ENCODE measurements around the gene KIF20A.
"Not testable (repeated sequence)": the region's sequence is repeated elsewhere in the genome, so short reads cannot be mapped to it uniquely, and the experiment has no call there.

Gene KIF20A

DNA sequence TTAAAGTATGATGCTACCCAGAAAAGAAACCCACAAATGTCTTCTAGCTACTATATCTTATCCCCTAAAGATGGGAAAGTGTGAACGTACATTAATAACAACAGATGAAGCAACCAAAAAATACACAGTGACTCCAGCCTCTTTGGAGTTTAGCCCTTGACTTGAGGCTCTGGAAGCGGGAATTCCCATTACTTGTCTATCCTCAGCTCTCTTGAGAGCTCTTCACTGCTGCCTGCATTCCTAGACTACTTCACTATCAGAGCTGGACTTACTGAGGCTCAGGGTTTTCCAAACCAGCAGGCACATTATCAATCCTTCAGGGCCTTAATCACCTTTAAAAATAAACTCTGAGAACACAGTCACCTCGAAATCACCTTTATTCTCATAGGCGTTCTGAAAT is 38.6 kb upstream of the KIF20A start:
- DNase-seq (ENCODE audit: low read depth): no peak
- TF ChIP-seq POLR2A (IDR thresholded peaks at IDR 0.05; ENCODE audit: extremely low read depth, insufficient read length): no peak
- TF ChIP-seq MYC (IDR thresholded peaks at IDR 0.05; ENCODE audit: low read depth, low read length): no peak
- TF ChIP-seq, protein P1, sequence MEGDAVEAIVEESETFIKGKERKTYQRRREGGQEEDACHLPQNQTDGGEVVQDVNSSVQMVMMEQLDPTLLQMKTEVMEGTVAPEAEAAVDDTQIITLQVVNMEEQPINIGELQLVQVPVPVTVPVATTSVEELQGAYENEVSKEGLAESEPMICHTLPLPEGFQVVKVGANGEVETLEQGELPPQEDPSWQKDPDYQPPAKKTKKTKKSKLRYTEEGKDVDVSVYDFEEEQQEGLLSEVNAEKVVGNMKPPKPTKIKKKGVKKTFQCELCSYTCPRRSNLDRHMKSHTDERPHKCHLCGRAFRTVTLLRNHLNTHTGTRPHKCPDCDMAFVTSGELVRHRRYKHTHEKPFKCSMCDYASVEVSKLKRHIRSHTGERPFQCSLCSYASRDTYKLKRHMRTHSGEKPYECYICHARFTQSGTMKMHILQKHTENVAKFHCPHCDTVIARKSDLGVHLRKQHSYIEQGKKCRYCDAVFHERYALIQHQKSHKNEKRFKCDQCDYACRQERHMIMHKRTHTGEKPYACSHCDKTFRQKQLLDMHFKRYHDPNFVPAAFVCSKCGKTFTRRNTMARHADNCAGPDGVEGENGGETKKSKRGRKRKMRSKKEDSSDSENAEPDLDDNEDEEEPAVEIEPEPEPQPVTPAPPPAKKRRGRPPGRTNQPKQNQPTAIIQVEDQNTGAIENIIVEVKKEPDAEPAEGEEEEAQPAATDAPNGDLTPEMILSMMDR (IDR thresholded peaks at IDR 0.05; ENCODE audit: low read depth, low read length): no peak
- TF ChIP-seq, protein P2, sequence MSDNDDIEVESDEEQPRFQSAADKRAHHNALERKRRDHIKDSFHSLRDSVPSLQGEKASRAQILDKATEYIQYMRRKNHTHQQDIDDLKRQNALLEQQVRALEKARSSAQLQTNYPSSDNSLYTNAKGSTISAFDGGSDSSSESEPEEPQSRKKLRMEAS (IDR thresholded peaks at IDR 0.05; ENCODE audit: low read depth, low read length): no peak
- H3K4me3 ChIP-seq (ENCODE audit: low read depth, low read length): no peak overlapping the region

DNA sequence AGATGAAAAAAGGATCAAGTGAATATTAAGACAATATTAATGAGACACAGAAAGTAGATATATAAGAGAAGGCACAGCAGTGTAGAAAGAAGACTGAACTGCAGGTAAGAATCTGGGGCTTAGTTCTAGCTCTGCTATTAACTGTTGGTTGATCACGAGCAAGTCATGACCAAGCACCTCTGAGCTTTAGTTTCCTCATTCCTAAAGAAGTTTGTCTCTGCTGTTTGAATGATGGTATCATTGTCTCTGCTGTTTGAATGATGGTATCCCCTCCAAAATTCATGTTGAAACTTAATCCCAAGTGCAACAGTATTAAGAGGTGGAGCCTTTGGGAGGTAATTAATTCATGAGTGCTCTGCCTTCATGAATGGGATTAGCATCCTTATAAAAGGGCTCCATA is 37.2 kb upstream of the KIF20A start:
- H3K4me3 ChIP-seq (ENCODE audit: low read depth, low read length): no peak overlapping the region
- no peak for DNase-seq (ENCODE audit: low read depth)
- TF ChIP-seq, protein P2 (IDR thresholded peaks at IDR 0.05; ENCODE audit: low read depth, low read length): no peak
- TF ChIP-seq POLR2A (IDR thresholded peaks at IDR 0.05; ENCODE audit: extremely low read depth, insufficient read length): no peak
- TF ChIP-seq, protein P1 (IDR thresholded peaks at IDR 0.05; ENCODE audit: low read depth, low read length): no peak
- TF ChIP-seq MYC (IDR thresholded peaks at IDR 0.05; ENCODE audit: low read depth, low read length): no peak

DNA sequence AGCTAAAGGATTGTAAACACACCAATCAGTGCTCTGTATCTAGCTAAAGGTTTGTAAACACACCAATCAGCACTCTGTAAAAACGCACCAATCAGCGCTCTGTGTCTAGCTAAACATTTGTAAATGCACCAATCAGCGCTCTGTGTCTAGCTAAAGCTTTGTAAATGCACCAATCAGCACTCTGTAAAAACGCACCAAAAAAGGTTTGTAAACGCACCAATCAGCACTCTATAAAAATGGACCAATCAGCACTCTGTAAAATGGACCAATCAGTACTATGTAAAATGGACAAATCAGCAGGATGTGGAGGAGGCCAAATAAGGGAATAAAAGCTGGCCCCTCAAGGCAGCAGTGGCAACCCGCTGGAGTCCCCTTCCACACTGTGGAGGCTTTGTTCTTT is 35.3 kb upstream of the KIF20A start:
- H3K4me3 ChIP-seq (ENCODE audit: low read depth, low read length); DNase-seq (ENCODE audit: low read depth): not testable (repeated sequence)

DNA sequence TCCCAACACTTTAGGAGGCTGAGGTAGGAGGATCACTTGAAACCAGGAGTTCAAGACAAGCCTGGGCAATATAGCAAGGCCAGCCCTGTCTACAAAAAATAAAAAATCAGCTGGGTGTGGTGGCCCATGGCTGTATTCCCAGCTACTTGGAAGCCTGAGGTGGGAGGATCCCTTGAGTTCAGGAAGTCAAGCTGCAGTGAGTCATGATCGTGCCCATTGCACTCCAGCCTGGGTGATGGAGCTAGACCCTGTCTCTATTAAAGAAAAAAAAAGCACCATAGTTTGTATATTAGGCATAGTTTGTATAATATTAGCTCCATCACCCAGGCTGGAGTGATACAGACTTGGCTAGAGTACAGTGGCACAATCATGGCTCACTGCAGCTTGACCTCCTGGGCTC is 30.1 kb upstream of the KIF20A start:
- H3K4me3 ChIP-seq (ENCODE audit: low read depth, low read length): no peak overlapping the region
- DNase-seq (ENCODE audit: low read depth): peak; percentile 43
- TF ChIP-seq, protein P1 (IDR thresholded peaks at IDR 0.05; ENCODE audit: low read depth, low read length): no peak
- TF ChIP-seq, protein P2 (IDR thresholded peaks at IDR 0.05; ENCODE audit: low read depth, low read length): no peak
- no peak for TF ChIP-seq POLR2A (IDR thresholded peaks at IDR 0.05; ENCODE audit: extremely low read depth, insufficient read length)
- no peak for TF ChIP-seq MYC (IDR thresholded peaks at IDR 0.05; ENCODE audit: low read depth, low read length)

DNA sequence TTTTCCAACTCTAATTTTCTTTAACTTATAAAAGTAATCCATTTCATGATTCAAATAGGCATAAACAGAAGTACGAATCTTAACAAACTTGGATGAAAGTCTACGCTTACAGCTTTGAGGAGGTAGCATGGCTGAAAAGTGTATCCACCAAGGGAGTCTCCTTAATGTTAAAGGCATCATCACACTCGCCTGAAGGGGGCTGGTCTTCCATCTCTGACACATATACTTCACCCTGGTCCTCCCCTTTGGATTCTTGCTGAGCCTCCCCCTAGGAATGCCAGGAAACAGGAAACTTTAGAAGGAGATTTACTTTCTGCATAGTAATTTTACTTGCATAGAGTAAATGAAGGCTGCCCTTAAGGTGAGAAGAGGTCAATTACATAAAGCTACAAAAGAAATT is 29.4 kb upstream of the KIF20A start:
- DNase-seq (ENCODE audit: low read depth): no peak
- no peak overlapping the region for H3K4me3 ChIP-seq (ENCODE audit: low read depth, low read length)
- no peak for TF ChIP-seq POLR2A (IDR thresholded peaks at IDR 0.05; ENCODE audit: extremely low read depth, insufficient read length)
- TF ChIP-seq, protein P2 (IDR thresholded peaks at IDR 0.05; ENCODE audit: low read depth, low read length): no peak
- TF ChIP-seq, protein P1 (IDR thresholded peaks at IDR 0.05; ENCODE audit: low read depth, low read length): no peak
- no peak for TF ChIP-seq MYC (IDR thresholded peaks at IDR 0.05; ENCODE audit: low read depth, low read length)

DNA sequence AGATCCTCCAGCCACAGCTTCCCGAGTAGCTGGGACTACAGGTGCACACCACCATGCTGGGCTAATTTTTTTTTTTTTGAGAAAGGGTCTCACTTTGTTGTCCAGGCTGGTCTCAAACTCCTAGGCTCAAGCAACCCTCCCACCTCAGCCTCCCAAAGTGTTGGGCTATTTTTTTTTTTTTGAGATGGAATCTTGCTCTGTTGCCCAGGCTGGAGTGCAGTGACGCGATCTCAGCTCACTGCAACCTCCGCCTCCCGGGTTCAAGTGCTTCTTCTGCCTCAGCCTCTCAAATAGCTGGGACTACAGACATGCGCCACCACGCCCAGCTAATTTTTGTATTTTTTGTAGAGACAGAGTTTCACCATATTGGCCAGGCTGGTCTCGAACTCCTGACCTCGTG is 22.9 kb upstream of the KIF20A start:
- not testable (repeated sequence) for H3K4me3 ChIP-seq (ENCODE audit: low read depth, low read length); DNase-seq (ENCODE audit: low read depth)

DNA sequence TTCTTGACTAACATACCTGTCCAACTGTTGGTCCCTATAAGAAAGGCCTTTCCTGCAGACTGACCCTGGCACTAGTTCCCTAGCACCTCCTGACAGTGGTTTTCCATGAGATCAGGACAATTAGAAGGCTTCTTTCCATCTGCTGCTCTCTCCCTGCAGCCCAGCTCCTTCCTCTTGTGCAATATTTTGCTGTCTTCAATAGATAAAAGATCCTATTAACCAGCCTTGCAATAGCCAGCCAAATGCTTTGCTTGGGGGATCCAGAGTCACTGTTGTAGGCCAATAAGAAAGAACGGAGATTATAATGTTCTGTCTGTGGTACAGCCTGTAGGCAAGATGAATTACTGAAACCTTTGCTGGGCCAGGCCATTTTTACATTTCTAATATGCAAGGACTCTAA is 21.3 kb upstream of the KIF20A start:
- DNase-seq (ENCODE audit: low read depth): no peak
- TF ChIP-seq, protein P1 (IDR thresholded peaks at IDR 0.05; ENCODE audit: low read depth, low read length): no peak
- TF ChIP-seq POLR2A (IDR thresholded peaks at IDR 0.05; ENCODE audit: extremely low read depth, insufficient read length) (no peak), MYC (IDR thresholded peaks at IDR 0.05; ENCODE audit: low read depth, low read length) (no peak)
- TF ChIP-seq, protein P2 (IDR thresholded peaks at IDR 0.05; ENCODE audit: low read depth, low read length): no peak
- H3K4me3 ChIP-seq (ENCODE audit: low read depth, low read length): no peak overlapping the region
